HG02884 (cell line): ENCODE measurements around the gene NNT.
"Not testable (repeated sequence)": the region's sequence is repeated elsewhere in the genome, so short reads cannot be mapped to it uniquely, and the experiment has no call there.

Experiments
- ATAC-seq: cut with Tn5 transposase; IDR thresholded peaks from one replicate; pipeline ENCODE4 v1.9.1; 2021; ENCODE audit warnings: mild to moderate bottlenecking, moderate library complexity; ENCODE audit not compliant: unreplicated experiment

Gene NNT

GRCh38 chr5:43602461-43603343 is at the start of gene NNT:
TSS of gene NNT (plus strand) at chr5:43603180. CDS start at chr5:43609196, 6,016 bp downstream.
- ATAC-seq: peak; percentile 70

- no peak for ATAC-seq
These were observed 49.6 kb upstream of the NNT start for GRCh38 chr5:43553381-43553780.

GRCh38 chr5:43554497-43554896 is 48.5 kb upstream of the NNT start:
- no peak for ATAC-seq

- peak; percentile 16 for ATAC-seq
These were observed 46.9 kb upstream of the NNT start for GRCh38 chr5:43555895-43556606.

- peak; percentile 85 for ATAC-seq
These were observed 46.4 kb upstream of the NNT start for GRCh38 chr5:43556607-43556856.

- peak; percentile 65 for ATAC-seq
These were observed 46.0 kb upstream of the NNT start, which contains the start of gene PAIP1 for GRCh38 chr5:43556857-43557542. TSS of gene PAIP1 (minus strand) at chr5:43557077. CDS start at chr5:43556846, 231 bp downstream.

- ATAC-seq: no peak
These were observed 42.9 kb upstream of the NNT start for GRCh38 chr5:43560128-43560527.

GRCh38 chr5:43561356-43561755 is 41.6 kb upstream of the NNT start:
- no peak for ATAC-seq

GRCh38 chr5:43563321-43563720 is 39.7 kb upstream of the NNT start:
- ATAC-seq: no peak

GRCh38 chr5:43564289-43564850 is 38.6 kb upstream of the NNT start:
- no peak for ATAC-seq

- ATAC-seq: no peak
These were observed 37.9 kb upstream of the NNT start for GRCh38 chr5:43565043-43565442.

- no peak for ATAC-seq
These were observed 35.0 kb upstream of the NNT start for GRCh38 chr5:43567967-43568366.

GRCh38 chr5:43569236-43569746 is 33.7 kb upstream of the NNT start:
- ATAC-seq: no peak

GRCh38 chr5:43570450-43571158 is 32.4 kb upstream of the NNT start:
- ATAC-seq: no peak

GRCh38 chr5:43571237-43571636 is 31.7 kb upstream of the NNT start:
- no peak for ATAC-seq

- no peak for ATAC-seq
These were observed 30.6 kb upstream of the NNT start for GRCh38 chr5:43572357-43572756.

- ATAC-seq: no peak
These were observed 29.9 kb upstream of the NNT start for GRCh38 chr5:43573058-43573457.

- not testable (repeated sequence) for ATAC-seq
These were observed 22.4 kb upstream of the NNT start for GRCh38 chr5:43580402-43581210.

GRCh38 chr5:43581398-43581797 is 21.6 kb upstream of the NNT start:
- no peak for ATAC-seq
